ENCODE data around the gene KCTD16.

The KCTD16 gene

GRCh38 chr5:144467792-144468191 is 297.1 kb downstream of the KCTD16 start:
- DNase-seq: peak; percentile 30

- no peak for DNase-seq
Observed at GRCh38 chr5:144468571-144468970, 297.9 kb downstream of the KCTD16 start.

GRCh38 chr5:144469106-144469505 is 298.4 kb downstream of the KCTD16 start:
- no peak for DNase-seq

GRCh38 chr5:144472221-144472620 is 301.5 kb downstream of the KCTD16 start:
- no peak for DNase-seq

GRCh38 chr5:144473650-144474049 is 303.0 kb downstream of the KCTD16 start:
- DNase-seq: no peak

- no peak for DNase-seq
Observed at GRCh38 chr5:144478565-144478964, 307.9 kb downstream of the KCTD16 start.

GRCh38 chr5:144481861-144482260 is 311.2 kb downstream of the KCTD16 start:
- DNase-seq: no peak

- DNase-seq: no peak
Observed at GRCh38 chr5:144484124-144484897, 313.6 kb downstream of the KCTD16 start.

- DNase-seq: no peak
Observed at GRCh38 chr5:144485540-144485939, 314.9 kb downstream of the KCTD16 start.

GRCh38 chr5:144487207-144487606 is 316.5 kb downstream of the KCTD16 start:
- no peak for DNase-seq

GRCh38 chr5:144487761-144488160 is 317.1 kb downstream of the KCTD16 start:
- DNase-seq: no peak

GRCh38 chr5:144503123-144503522 is 332.4 kb downstream of the KCTD16 start:
- no peak for DNase-seq

GRCh38 chr5:144504929-144505577 is 334.4 kb downstream of the KCTD16 start:
- DNase-seq: peak; percentile 49

- no peak for DNase-seq
Observed at GRCh38 chr5:144510845-144511579, 340.3 kb downstream of the KCTD16 start.

GRCh38 chr5:144511580-144512072 is 341.0 kb downstream of the KCTD16 start:
- no peak for DNase-seq

- DNase-seq: no peak
Observed at GRCh38 chr5:144522698-144523097, 352.0 kb downstream of the KCTD16 start.

GRCh38 chr5:144525000-144525399 is 354.3 kb downstream of the KCTD16 start:
- DNase-seq: no peak

- no peak for DNase-seq
Observed at GRCh38 chr5:144531188-144531587, 360.5 kb downstream of the KCTD16 start.

Measured in RPMI8226 (cell line).